22Rv1 (cell line): Measurements from ENCODE around the gene MYLIP.

Experiments
- CTCF ChIP-seq: fragments of 450-650 bp; IDR thresholded peaks from 2 replicates; pipeline ENCODE4 v1.5.1; 2017; ENCODE audit warnings: mild to moderate bottlenecking
- ZFX ChIP-seq: fragments of 450-650 bp; IDR thresholded peaks from 2 replicates; pipeline ENCODE4 v1.6.1; 2017; ENCODE audit warnings: antibody characterized with exemption, borderline replicate concordance

GRCh38 chr6:16098211-16098610 lies 30.7 kb upstream of the MYLIP start:
- no peak for TF ChIP-seq CTCF
- TF ChIP-seq ZFX = no peak
